Endothelial cell of umbilical vein (primary cell): ENCODE results near the gene PTPRT. TPM values are rescaled to one million over a fixed set of nuclear protein-coding genes. Genes with fewer than 3 reads are reported as not detected.

Experiments
- BruUV-seq: library from RNA; stranded (reverse); fragments of 400-500 nt; replicated peaks from 2 replicates; lab custom pipeline; 2021; lab: Mats Ljungman, UMichigan
- CTCF ChIA-PET: fragments of 300-600, 350-600 bp; sonication (Branson Sonifier 250); formaldehyde crosslinking; loops from one replicate; lab custom pipeline; 2021; ENCODE audit warnings: antibody characterized with exemption, inconsistent platforms; lab: Charles Lee
- POLR2A ChIA-PET: fragments of 300-600, 350-600 bp; sonication (Branson Sonifier 250); formaldehyde crosslinking; loops from one replicate; lab custom pipeline; 2021; ENCODE audit warnings: antibody characterized with exemption, inconsistent platforms; lab: Charles Lee
- DNase-seq: peaks from one replicate; pipeline ENCODE4 v3.0.0-alpha.2; 2011; ENCODE audit warnings: low read depth, low spot score
- FAIRE-seq: peaks from 2 replicates; lab custom pipeline; 2011; peaks lifted over from hg19 to GRCh38; lab: Jason Lieb, UNC
- H2AFZ ChIP-seq: 2 replicates; pipeline ENCODE4 v1.6.0; 2012; ENCODE audit warnings: low read depth, low read length, control low read depth, inconsistent platforms
- H3K27ac ChIP-seq: 2 replicates; pipeline ENCODE4 v1.5.1; 2011; ENCODE audit warnings: low read depth, mild to moderate bottlenecking, control low read depth, low read length, moderate library complexity; ENCODE audit not compliant: insufficient read depth
- H3K27me3 ChIP-seq, 2 experiments: 2 replicates each; pipeline versions ENCODE4 v1.6.0 to v1.6.1; 2011; ENCODE audit warnings: low read length in 2 of 2, mixed read lengths in 1 of 2; ENCODE audit not compliant: control insufficient read depth in 2 of 2, insufficient read depth in 2 of 2
- H3K36me3 ChIP-seq, 2 experiments: 2 replicates in 1 of 2; 3 replicates in 1 of 2; pipeline ENCODE4 v1.5.1; 2011; ENCODE audit warnings: low read length in 2 of 2, mild to moderate bottlenecking in 1 of 2, moderate library complexity in 1 of 2; ENCODE audit not compliant: control insufficient read depth in 2 of 2, insufficient read depth in 2 of 2; ENCODE audit errors: extremely low read depth in 1 of 2
- H3K4me1 ChIP-seq: 3 replicates; pipeline ENCODE4 v1.5.1; 2011; ENCODE audit warnings: mild to moderate bottlenecking, low read length; ENCODE audit not compliant: control insufficient read depth, insufficient read depth; ENCODE audit errors: extremely low read depth
- H3K4me2 ChIP-seq: 2 replicates; pipeline ENCODE4 v1.6.1; 2011; ENCODE audit warnings: low read length, control low read depth, mixed read lengths; ENCODE audit not compliant: insufficient read depth
- H3K4me3 ChIP-seq, 3 experiments: fragments of 200-600 bp in 1 of 3; sonication (generic), shearing (Covaris generic) in 1 of 3; replicated peaks in 1 of 3; 2 replicates each; pipeline ENCODE4 v1.5.1; 2011 to 2016; ENCODE audit warnings: control low read depth in 3 of 3, low read length in 3 of 3, mild to moderate bottlenecking in 2 of 3, inconsistent platforms in 1 of 3, low read depth in 1 of 3, moderate library complexity in 1 of 3; ENCODE audit not compliant: insufficient read depth in 1 of 3
- H3K79me2 ChIP-seq: 2 replicates; pipeline ENCODE4 v1.6.0; 2012; ENCODE audit warnings: low read length, inconsistent platforms; ENCODE audit not compliant: control insufficient read depth, insufficient read depth
- H3K9ac ChIP-seq: replicated peaks from 2 replicates; pipeline ENCODE3; 2011; ENCODE audit warnings: low read length, control low read depth; ENCODE audit not compliant: insufficient read depth; ENCODE audit errors: extremely low read depth
- H3K9me1 ChIP-seq: replicated peaks from 3 replicates; pipeline ENCODE4 v1.6.0; 2011; ENCODE audit warnings: mild to moderate bottlenecking, low read length; ENCODE audit not compliant: control insufficient read depth, insufficient read depth; ENCODE audit errors: extremely low read depth
- H3K9me3 ChIP-seq: replicated peaks from 2 replicates; pipeline ENCODE4 v1.5.1; 2012; ENCODE audit warnings: low read length, inconsistent platforms; ENCODE audit not compliant: control insufficient read depth, insufficient read depth
- H4K20me1 ChIP-seq: replicated peaks from 2 replicates; pipeline ENCODE3; 2011; ENCODE audit warnings: mild to moderate bottlenecking, low read length; ENCODE audit not compliant: control insufficient read depth, insufficient read depth; ENCODE audit errors: extremely low read depth
- EZH2 ChIP-seq: IDR thresholded peaks from 2 replicates; pipeline ENCODE4 v1.6.1; 2012; ENCODE audit warnings: borderline replicate concordance, low read depth, mild to moderate bottlenecking, moderate library complexity, low read length, inconsistent platforms; ENCODE audit not compliant: severe bottlenecking
- FOS ChIP-seq: IDR thresholded peaks from 2 replicates; pipeline ENCODE4 v1.6.1; 2011; ENCODE audit warnings: mild to moderate bottlenecking, low read length, moderate library complexity, borderline replicate concordance; ENCODE audit not compliant: insufficient read depth
- GATA2 ChIP-seq: IDR thresholded peaks from 2 replicates; pipeline ENCODE4 v1.7.0; 2011; ENCODE audit warnings: low read depth, mild to moderate bottlenecking, moderate library complexity, mixed read lengths, low read length; ENCODE audit not compliant: insufficient read length, insufficient read depth
- JUN ChIP-seq: IDR thresholded peaks from 2 replicates; pipeline ENCODE4 v1.6.1; 2011; ENCODE audit warnings: borderline replicate concordance, low read depth; ENCODE audit not compliant: insufficient read length, insufficient read depth
- MYC ChIP-seq: IDR thresholded peaks from one replicate; pipeline ENCODE4 v1.6.1; 2011; ENCODE audit warnings: mild to moderate bottlenecking, low read depth, low read length
- POLR2A ChIP-seq: IDR thresholded peaks from 2 replicates; pipeline ENCODE4 v1.6.1; 2012; ENCODE audit warnings: low read depth, mild to moderate bottlenecking, control low read depth, low read length
- POLR2AphosphoS5 ChIP-seq: IDR thresholded peaks from 2 replicates; pipeline ENCODE4 v1.6.1; 2012; ENCODE audit warnings: low read depth, mild to moderate bottlenecking, control low read depth, low read length, moderate library complexity; ENCODE audit not compliant: insufficient read depth
- dilution Hi-C: fragments of 300-500 bp; cut with MboI; formaldehyde crosslinking; loops from one replicate; pipeline ENCODE4 v1.15.0; 2019; ENCODE audit warnings: low sequenced_read_pairs; ENCODE audit not compliant: extremely low pct_ligation_motif_present
- intact Hi-C: fragments of 100-400 bp; cut with micrococcal nuclease; formaldehyde crosslinking; loops from one replicate; pipeline ENCODE4 v1.10.0; 2022
- polyA plus RNA-seq, 4 experiments: library from polyadenylated mRNA; depleted of rRNA in 3 of 4; stranded (reverse) in 3 of 4; unstranded in 1 of 4; fragments of >200 nt; gene quantifications; 2 replicates each; pipeline versions ENCODE4 v1.2.1 to v1.2.3, GENCODE V29; 2011 to 2012; ENCODE audit warnings: missing spikeins in 1 of 4
- total RNA-seq: library from RNA; stranded (reverse); gene quantifications from 2 replicates; pipeline ENCODE4 v1.2.3, GENCODE V29; 2021
- TF ChIP-seq, protein P1 (sequence below), 2 donors: IDR thresholded peaks; 1 replicate in 1 of 2; 2 replicates in 1 of 2; pipeline ENCODE4 v1.5.1; 2011; ENCODE audit warnings: low read length in 2 of 2, mild to moderate bottlenecking in 2 of 2, moderate library complexity in 2 of 2, control low read depth in 1 of 2, inconsistent platforms in 1 of 2, low read depth in 1 of 2; ENCODE audit not compliant: insufficient read depth in 1 of 2; ENCODE audit errors: extremely low read depth in 1 of 2
- TF ChIP-seq, protein P2 (sequence below): IDR thresholded peaks from 2 replicates; pipeline ENCODE4 v1.6.1; 2011; ENCODE audit not compliant: insufficient read depth, insufficient read length

The PTPRT gene
- total and polyA plus RNA-seq, 2 donors (not counting 3 experiments of a cell fraction or from before 2014, with no cell fraction given): not detected

- H3K36me3 ChIP-seq: no peaks in the 10 kb centered on the region
- H3K79me2 ChIP-seq: no peaks in the 10 kb centered on the region
- H2AFZ ChIP-seq: no peak overlapping the region
- ChIA-PET POLR2A (no interaction called here), CTCF (no interaction called here)
- H4K20me1 ChIP-seq: no peaks in the 10 kb centered on the region
- TF ChIP-seq POLR2AphosphoS5 (no peak), GATA2 (no peak), FOS (no peak), POLR2A (no peak), JUN (no peak)
- TF ChIP-seq, protein P1, sequence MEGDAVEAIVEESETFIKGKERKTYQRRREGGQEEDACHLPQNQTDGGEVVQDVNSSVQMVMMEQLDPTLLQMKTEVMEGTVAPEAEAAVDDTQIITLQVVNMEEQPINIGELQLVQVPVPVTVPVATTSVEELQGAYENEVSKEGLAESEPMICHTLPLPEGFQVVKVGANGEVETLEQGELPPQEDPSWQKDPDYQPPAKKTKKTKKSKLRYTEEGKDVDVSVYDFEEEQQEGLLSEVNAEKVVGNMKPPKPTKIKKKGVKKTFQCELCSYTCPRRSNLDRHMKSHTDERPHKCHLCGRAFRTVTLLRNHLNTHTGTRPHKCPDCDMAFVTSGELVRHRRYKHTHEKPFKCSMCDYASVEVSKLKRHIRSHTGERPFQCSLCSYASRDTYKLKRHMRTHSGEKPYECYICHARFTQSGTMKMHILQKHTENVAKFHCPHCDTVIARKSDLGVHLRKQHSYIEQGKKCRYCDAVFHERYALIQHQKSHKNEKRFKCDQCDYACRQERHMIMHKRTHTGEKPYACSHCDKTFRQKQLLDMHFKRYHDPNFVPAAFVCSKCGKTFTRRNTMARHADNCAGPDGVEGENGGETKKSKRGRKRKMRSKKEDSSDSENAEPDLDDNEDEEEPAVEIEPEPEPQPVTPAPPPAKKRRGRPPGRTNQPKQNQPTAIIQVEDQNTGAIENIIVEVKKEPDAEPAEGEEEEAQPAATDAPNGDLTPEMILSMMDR (IDR thresholded peaks at IDR 0.05; ENCODE audit: extremely low read depth in 1 of 2, insufficient read depth in 1 of 2, low read depth in 1 of 2, low read length in 2 of 2): no peak
- intact Hi-C loops: no loop called here
- H3K4me1 ChIP-seq: no peaks in the 10 kb centered on the region
- H3K4me2 ChIP-seq: no peak overlapping the region
- no peak overlapping the region for H3K27ac ChIP-seq
- peaks cover 4% of the 10 kb centered on the region for H3K9me3 ChIP-seq
- FAIRE-seq: no peak
- H3K4me3 ChIP-seq: no peak overlapping the region
- no peaks in the 10 kb centered on the region for H3K27me3 ChIP-seq
- H3K9ac ChIP-seq: no peak overlapping the region
- H3K9me1 ChIP-seq: no peaks in the 10 kb centered on the region
- BruUV-seq: no TSS peak
- dilution Hi-C loops: no loop called here
- DNase-seq: no peak
Measured at GRCh38 chr20:42873259-42873658, 316.4 kb downstream of the PTPRT start.

DNA sequence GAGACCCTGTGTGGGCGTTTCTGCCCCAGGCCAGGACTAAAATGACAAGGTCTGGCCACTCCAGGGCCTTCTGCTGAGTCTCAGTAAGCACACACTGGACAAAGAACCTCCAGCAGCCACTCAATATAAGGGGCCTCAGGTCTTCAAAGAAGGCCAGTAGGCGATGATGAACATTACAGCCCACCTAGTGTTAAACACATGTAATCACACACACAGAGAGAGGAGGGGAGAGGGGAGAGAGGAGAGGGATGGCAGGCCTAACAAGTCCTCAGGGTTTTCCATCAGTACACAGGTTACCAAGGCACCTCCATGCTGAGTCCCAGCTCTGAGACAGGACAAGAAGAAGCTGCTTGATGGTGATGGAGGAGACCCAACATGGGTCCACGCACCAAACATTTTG, 325.6 kb downstream of the PTPRT start:
- FAIRE-seq: no peak
- Histone ChIP-seq H3K4me3 (no peak overlapping the region), H3K9me3 (peaks cover 4% of the 10 kb centered on the region), H3K36me3 (no peaks in the 10 kb centered on the region), H3K9ac (no peak overlapping the region), H3K9me1 (no peaks in the 10 kb centered on the region), H4K20me1 (no peaks in the 10 kb centered on the region), H3K4me1 (no peaks in the 10 kb centered on the region), H3K79me2 (no peaks in the 10 kb centered on the region), H3K27me3 (no peaks in the 10 kb centered on the region), H3K4me2 (no peak overlapping the region), H3K27ac (no peak overlapping the region), H2AFZ (no peak overlapping the region)
- TF ChIP-seq POLR2AphosphoS5: no peak
- TF ChIP-seq, protein P1 (IDR thresholded peaks at IDR 0.05; ENCODE audit: extremely low read depth in 1 of 2, insufficient read depth in 1 of 2, low read depth in 1 of 2, low read length in 2 of 2): no peak
- no peak for TF ChIP-seq GATA2
- TF ChIP-seq POLR2A: no peak
- TF ChIP-seq, protein P2, sequence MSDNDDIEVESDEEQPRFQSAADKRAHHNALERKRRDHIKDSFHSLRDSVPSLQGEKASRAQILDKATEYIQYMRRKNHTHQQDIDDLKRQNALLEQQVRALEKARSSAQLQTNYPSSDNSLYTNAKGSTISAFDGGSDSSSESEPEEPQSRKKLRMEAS: no peak
- TF ChIP-seq FOS: no peak
- TF ChIP-seq JUN: no peak
- TF ChIP-seq EZH2: no peak
- no peak for TF ChIP-seq MYC
- ChIA-PET POLR2A (no interaction called here), CTCF (no interaction called here)
- BruUV-seq: no TSS peak
- dilution Hi-C loops: no loop called here
- DNase-seq: no peak
- intact Hi-C loops: no loop called here
